GM10847 (cell line): ENCODE measurements around the gene GORAB.

ENCODE experiments used
- POLR2A ChIP-seq: IDR thresholded peaks from 2 replicates; pipeline ENCODE4 v1.6.1; 2011; ENCODE audit not compliant: insufficient read length; ENCODE audit errors: extremely low read depth

The GORAB gene

DNA sequence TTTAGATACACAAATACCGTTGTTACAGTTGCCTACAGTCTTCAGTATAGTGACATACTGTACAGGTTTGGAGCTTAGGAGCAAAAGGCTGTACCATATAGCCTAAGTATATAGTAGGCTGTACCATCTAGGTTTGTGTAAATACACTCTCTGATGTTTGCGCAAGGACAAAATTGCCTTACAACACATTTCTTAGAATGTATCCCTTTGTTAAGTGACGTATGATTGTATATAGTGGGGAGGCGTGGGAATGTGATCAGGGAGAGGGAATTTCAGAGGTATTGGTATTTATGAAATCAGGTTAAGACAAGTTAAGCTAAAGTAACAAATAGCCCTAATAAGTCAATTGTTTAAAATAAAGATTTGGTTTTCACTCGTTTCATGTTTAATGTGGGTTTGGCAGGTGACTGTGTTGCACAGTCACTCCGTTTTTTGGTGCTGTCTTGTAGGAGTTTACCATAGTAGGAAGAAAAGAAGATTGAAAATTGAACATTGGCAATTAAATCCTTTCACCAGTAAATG, 2.7 kb downstream of the GORAB start:
- no peak for TF ChIP-seq POLR2A

DNA sequence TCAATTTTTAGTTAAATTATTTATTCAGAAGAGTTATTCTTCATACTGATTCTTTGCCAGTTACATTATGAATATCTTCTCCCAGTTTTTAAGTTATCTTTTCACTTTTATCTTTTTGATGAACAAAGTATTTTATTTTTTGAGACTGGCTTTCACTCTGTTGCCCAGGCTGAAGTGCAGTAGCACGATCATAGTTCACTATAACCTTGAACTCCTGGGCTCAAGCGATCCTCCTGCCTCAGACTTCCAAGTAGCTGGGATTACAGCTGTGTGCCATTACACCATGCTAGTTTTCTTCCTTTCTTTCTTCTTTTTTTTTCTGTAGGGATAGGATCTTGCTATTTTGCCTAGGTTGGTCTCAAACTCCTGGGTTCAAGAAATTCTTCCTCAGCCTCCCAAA, 3.5 kb downstream of the GORAB start:
- TF ChIP-seq POLR2A: no peak

DNA sequence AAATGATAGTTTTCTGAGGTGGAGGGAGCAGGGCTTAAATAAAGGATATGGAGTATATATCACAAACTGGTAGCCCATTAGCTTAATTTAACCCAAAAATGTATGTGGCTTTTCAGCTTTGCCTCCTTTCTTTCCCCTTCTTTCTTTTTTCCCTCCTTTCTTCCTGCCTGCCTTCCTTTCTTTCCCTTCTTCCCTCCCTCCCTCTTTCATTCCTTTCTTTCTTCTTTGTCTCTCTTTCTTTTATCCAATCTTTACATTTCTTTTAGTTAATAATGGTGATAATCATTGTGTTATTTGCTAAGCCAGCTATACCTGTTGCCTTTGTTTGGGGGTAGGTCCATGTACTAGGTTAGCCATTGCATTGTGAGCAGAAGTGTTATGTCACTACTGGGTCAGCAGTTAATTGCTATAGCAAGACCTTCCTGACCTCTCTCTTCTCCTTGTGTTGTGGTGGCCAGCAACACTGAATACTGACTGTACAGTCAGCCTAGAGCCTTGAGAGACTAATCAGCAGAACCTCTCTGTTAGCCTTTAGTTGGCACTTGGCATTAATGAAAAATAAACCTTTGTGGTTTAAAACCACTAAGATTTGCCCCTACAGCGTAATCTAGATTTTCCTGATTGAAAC, 5.1 kb downstream of the GORAB start:
- TF ChIP-seq POLR2A: no peak

DNA sequence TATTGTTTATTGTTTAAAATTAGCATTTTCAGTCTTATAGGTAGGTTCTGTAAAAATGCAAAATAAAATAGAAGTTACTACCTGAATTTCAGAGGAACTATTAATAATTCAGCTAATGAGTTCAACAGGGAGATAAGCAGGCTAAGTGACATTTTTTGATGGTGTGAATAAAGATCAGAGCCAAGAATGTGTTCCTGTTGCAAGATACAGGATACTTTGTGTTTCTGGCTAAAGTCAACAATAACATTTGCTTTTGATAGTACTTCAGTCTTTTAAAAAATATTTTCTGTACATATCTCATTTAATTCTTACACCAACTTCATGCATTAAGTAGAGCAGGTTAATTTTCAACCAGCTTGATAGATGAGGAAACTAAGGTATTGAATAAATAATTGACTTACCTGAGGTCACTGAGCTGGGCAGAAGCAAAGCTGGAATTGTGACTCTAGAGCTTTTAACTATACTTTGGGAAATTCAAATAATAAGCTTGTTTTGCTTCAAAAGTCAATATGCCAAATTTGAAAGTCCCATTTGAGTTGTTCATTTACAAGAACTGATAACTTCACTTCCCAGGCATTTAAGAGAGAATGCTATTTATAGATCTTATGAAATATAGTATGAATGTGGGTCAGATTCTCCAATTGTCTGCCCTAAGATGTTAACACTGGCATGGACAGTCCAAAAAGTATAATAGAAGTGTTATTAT, 6.0 kb downstream of the GORAB start:
- no peak for TF ChIP-seq POLR2A

DNA sequence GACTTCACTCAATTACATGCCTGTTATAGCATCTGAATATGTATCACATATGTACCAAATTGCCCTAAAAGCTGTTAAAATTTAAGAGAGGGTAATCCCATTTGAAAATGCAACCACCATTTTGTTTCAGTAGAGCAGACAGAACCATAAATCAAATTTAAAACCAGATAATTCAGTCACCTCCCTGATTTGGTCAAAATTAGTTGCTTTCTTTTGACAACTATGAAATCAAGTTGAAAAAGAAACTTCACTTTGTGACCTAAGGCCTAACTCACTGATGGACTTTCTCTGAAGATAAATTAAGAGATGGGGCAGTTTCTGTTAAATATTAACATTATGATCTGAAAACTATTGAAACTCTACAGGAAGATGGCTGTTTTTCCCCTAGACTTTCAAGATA, 6.7 kb downstream of the GORAB start:
- no peak for TF ChIP-seq POLR2A

DNA sequence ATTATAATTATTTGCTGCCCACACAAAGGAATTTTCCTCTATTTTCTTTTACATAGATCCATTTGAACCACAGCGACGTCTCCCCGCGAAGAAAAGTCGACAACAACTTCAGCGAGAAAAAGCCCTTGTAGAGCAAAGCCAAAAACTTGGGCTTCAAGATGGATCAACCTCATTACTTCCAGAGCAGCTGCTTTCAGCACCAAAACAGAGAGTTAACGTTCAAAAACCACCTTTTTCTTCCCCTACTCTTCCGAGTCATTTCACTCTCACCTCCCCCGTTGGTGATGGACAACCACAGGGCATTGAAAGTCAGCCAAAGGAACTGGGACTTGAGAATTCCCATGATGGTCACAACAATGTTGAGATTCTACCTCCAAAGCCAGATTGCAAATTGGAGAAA, 7.2 kb downstream of the GORAB start:
- TF ChIP-seq POLR2A: no peak

DNA sequence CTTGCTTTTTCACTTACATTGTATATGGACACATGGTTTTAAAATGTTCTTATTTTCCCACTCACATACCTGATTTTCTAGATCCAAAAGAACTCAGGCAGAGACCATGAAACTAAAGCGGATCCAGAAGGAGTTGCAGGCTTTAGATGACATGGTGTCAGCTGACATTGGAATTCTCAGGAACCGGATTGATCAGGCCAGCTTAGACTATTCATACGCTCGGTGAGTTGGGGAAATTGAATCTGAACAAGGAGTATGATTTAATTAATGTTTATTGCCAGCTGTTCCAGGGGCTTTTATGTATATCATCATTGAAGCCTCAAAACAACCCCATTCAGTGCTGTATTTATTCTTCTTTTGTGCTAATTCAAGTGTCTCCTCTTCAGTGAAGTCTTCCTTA, 12.7 kb downstream of the GORAB start:
- TF ChIP-seq POLR2A: no peak

DNA sequence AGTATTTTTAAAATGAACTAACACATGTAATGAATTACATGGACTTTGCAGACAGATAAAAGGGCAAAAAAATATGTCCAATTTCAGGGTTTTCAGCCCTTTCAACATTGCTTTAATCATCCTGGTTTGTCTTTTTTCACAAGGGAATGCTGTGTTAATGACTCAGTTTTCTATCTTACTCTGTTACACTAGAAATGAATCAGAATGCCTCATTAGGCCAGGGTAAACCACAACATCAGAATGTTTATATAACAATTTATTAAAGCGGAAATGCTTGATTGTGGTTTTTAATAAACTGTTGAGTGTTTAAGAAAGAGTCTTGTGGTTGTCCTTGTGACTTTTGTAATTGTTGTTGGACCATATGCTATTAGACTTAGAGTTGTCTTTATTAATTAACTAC, 13.5 kb downstream of the GORAB start:
- no peak for TF ChIP-seq POLR2A

DNA sequence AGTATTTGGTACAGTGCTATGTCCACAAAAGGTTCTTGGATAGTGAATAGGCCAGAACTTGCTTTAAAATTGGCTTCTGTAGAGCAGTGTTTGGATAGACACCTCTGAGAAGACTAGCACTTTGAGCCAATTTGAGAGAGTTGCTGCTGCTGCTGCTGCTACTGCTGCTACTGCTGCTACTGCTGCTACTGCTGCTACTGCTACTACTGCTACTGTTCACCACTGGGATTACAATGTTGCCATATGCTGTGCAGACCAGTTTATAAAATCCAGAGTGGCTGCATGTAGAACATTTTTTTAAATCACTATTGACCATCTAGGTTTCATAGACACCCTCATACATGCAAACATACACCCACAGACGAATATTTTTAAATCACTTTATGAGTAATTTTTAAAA, 15.3 kb downstream of the GORAB start:
- TF ChIP-seq POLR2A: no peak

DNA sequence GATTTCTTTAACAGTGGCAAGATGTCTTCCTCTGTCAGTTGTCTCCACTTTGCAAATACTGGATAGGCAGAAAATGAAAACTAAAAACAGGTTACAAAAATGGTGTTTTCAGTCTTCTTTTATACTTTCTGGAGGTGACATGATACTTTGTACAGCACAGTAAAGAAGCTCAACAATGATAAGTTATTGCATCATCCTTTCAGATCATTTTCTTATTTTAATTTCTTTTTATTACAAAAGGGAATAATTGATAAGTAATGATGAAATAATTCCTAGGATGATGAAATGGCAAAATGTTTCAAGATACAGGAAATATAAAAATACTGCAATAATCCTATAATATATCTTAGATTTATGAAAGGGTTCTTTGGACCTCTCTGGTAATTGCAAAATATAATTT, 16.5 kb downstream of the GORAB start:
- TF ChIP-seq POLR2A: no peak

DNA sequence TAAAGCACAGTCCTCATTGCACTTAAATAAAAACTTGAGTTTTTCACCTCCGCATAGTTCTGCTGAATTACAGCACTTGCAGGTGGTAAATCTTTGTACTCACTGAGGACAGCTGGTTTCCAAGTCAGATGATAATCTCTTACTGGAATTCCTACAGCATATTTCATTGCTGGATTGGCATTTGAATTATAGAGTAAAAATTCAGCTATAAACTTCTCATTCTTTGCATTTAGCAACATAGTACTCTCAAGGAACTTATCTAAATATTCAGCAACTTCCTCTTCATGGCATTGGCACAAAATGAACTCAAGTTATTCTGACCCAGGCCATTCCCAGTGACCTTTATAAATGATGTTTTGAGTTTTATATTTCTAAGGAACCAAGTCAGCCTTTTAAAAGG, 23.4 kb downstream of the GORAB start:
- no peak for TF ChIP-seq POLR2A

DNA sequence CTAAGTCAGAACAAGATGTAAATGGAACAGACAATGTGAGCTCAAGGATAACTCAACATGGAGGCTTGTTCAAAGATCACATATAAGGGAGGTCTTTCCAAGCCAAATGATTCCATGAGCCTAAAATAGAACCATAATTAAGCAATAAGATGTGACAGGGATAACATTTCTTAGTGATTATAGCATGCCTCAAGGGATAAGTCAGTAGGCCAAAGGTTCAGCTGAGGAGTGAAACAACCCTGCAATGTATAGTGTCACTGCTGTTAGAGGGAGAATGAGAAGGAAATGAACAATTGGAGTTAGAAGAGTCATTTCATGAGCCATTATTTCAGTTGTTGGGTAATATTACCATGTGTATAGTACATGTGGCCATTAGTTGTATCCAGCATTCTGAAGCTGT, 25.0 kb downstream of the GORAB start:
- no peak for TF ChIP-seq POLR2A

DNA sequence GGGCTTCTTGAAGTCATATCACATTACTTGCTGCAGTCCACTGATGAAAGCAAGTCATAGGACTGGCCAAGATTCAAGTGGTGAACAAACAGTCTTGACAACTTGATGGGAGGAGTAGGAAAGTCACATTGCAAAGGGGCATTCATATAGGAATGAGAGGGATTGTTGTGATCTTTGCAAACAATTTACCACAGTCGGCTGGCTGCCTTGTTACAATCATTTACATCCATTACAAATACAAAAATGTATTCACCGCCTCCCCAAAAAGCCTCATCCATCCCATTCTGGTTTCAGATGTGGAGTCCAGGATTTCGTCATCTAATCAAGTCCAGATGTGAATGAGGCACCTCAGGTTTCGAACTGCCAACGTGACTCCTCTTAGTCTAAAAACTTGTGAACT, 26.8 kb downstream of the GORAB start:
- TF ChIP-seq POLR2A: no peak

DNA sequence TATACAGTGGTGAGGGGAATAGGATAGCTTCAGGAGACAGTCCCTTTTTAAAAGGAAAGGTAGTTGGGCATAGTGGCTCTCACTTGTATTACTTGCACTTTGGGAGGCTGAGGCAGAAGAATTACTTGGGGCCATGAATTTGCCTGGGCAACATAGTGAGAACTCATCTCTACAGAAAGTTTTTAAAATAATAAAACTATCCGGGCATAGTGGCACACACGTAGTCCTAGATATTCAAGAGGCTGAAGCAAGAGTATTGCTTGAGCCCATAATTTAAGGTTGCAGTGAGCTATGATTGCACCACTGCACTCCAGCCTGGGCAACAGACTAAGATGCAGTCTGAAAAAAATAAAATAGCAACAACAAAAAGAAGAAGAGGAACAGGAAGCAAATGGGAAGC, 27.2 kb downstream of the GORAB start:
- no peak for TF ChIP-seq POLR2A

DNA sequence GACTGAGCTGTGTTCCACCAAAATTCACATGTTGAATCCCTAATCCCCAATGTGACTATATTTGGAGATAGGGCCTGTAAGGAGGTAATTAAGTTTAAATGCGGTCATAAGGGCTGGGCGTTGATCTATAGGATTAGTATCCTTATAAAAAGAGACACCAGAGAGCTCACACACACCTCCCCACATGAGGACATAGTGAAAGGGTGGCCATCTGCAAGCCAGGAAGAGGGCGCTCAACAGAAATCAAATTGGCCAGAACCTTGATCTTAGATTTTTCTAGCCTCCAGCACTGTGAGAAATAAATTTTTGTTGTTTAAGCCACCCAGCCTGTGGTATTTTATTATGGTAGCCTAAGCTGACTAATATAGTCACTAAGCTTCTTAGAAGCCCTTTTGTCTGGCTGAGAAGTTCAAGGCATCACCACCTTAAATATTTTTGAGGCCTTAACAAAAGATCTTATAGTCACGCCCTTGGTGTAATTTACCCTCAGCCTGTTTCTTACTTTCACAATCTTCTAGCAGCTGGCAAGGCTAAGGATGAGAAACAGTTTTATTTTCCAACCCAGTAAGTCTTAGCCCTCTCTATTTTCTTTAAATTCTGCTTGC, 28.8 kb downstream of the GORAB start:
- no peak for TF ChIP-seq POLR2A

DNA sequence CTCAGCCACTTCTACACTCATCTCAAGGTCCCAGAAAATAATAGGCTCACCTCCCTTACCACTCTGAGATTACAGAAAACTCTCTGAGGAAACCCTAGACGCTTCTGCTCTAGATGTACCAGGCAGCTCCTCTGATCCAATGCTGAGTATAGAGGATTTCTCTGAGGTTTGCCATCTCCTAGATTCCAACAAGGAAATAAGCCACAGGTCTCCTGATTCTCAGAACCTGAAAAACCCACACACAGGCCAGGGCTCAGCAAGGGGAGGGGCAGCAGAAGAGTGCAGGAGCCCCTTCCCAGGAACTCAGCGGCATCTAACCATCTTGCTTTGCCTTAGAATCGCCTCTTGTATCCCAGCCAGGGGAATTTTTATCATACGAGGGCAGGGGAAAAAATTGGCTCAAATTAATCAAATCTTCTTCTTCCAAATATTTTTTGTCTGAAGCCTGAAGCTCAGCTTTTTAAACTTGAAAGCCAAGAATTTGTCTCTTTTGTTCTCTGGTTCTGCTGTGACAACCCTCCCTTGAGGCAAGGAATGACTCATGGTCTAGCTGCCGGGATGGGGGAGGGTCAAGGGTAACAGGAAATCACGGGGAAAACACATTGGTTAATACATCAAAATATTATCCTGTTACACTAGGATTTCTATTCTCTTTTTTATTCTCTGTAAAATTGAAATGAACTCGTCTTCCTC, 30.8 kb downstream of the GORAB start:
- TF ChIP-seq POLR2A: no peak
